C4-2B (cell line): Measurements from ENCODE around the gene OR2V1.
"Not testable (repeated sequence)": the region's sequence is repeated elsewhere in the genome, so short reads cannot be mapped to it uniquely, and the experiment has no call there.

Source experiments
- H3K27ac ChIP-seq: fragments of 450-650 bp; 2 replicates; pipeline ENCODE4 v1.5.1; 2017
- CTCF ChIP-seq: fragments of 450-650 bp; conservative IDR thresholded peaks from 2 replicates; pipeline ENCODE4 v1.5.1; 2017; ENCODE audit warnings: mild to moderate bottlenecking
- ZFX ChIP-seq: fragments of 450-650 bp; IDR thresholded peaks from 2 replicates; pipeline ENCODE4 v1.6.1; 2017

The OR2V1 gene

GRCh38 chr5:181112476-181112875 is 18.5 kb downstream of the OR2V1 start:
- no peak for TF ChIP-seq ZFX
- no peak for TF ChIP-seq CTCF
- no peak overlapping the region for H3K27ac ChIP-seq

GRCh38 chr5:181111010-181111409 is 20.0 kb downstream of the OR2V1 start:
- no peak for TF ChIP-seq CTCF
- TF ChIP-seq ZFX, result no peak
- no peak overlapping the region for H3K27ac ChIP-seq

- TF ChIP-seq CTCF (no peak), ZFX (no peak)
- H3K27ac ChIP-seq, result no peak overlapping the region
Observed at GRCh38 chr5:181109489-181110013, 21.4 kb downstream of the OR2V1 start.

GRCh38 chr5:181108578-181109165 is 22.3 kb downstream of the OR2V1 start:
- no peak for TF ChIP-seq ZFX
- H3K27ac ChIP-seq, result no peak overlapping the region

- TF ChIP-seq CTCF (no peak), ZFX (no peak)
- no peak overlapping the region for H3K27ac ChIP-seq
Observed at GRCh38 chr5:181107699-181108098, 23.3 kb downstream of the OR2V1 start.

GRCh38 chr5:181105391-181106025 is 25.5 kb downstream of the OR2V1 start:
- no peak overlapping the region for H3K27ac ChIP-seq
- TF ChIP-seq ZFX (no peak), CTCF (no peak)

- H3K27ac ChIP-seq, result not testable (repeated sequence)
Observed at GRCh38 chr5:181104606-181105390, 26.2 kb downstream of the OR2V1 start.

GRCh38 chr5:181104259-181104568 is 26.8 kb downstream of the OR2V1 start:
- H3K27ac ChIP-seq, result not testable (repeated sequence)

GRCh38 chr5:181101930-181102674 is 28.9 kb downstream of the OR2V1 start:
- H3K27ac ChIP-seq, result not testable (repeated sequence)

GRCh38 chr5:181101030-181101641 is 29.8 kb downstream of the OR2V1 start:
- not testable (repeated sequence) for H3K27ac ChIP-seq
